Naive B cell (primary cell): ENCODE results near the gene PCDHGA5. TPM values are rescaled to one million over a fixed set of nuclear protein-coding genes. Genes with fewer than 3 reads are reported as not detected.
"Not testable (repeated sequence)": the region's sequence is repeated elsewhere in the genome, so short reads cannot be mapped to it uniquely, and the experiment has no call there.

Source experiments
- ATAC-seq, 2 donors: fragments of 150-1000 bp; cut with Tn5 transposase; 2 replicates each; pipeline ENCODE4 v1.10.0; 2021; ENCODE audit warnings: low read depth in 2 of 2, mild to moderate bottlenecking in 2 of 2, moderate library complexity in 2 of 2
- DNase-seq: peaks from one replicate; pipeline ENCODE4 v3.0.0; 2022
- H3K27ac Mint-ChIP-seq, 6 donors: one replicate each; pipeline ENCODE4 v1.8.0; 2020 to 2022; ENCODE audit warnings: mild to moderate bottlenecking in 6 of 6, mixed read lengths in 6 of 6, moderate library complexity in 5 of 6, inconsistent platforms in 2 of 6
- H3K27me3 Mint-ChIP-seq, 3 donors: one replicate each; pipeline ENCODE4 v1.8.0; 2021 to 2022; ENCODE audit warnings: mixed read lengths in 3 of 3, mild to moderate bottlenecking in 1 of 3
- H3K36me3 Mint-ChIP-seq, 2 donors: one replicate each; pipeline ENCODE4 v1.8.0; 2020 to 2022; ENCODE audit warnings: mixed read lengths in 2 of 2, inconsistent platforms in 1 of 2, mild to moderate bottlenecking in 1 of 2
- H3K4me1 Mint-ChIP-seq, 3 donors: one replicate each; pipeline ENCODE4 v1.8.0; 2020 to 2022; ENCODE audit warnings: mixed read lengths in 3 of 3, inconsistent platforms in 1 of 3, mild to moderate bottlenecking in 1 of 3, moderate library complexity in 1 of 3
- H3K4me3 Mint-ChIP-seq, 8 donors: one replicate each; pipeline ENCODE4 v1.8.0; 2020 to 2022; ENCODE audit warnings: mild to moderate bottlenecking in 8 of 8, mixed read lengths in 8 of 8, moderate library complexity in 8 of 8, inconsistent platforms in 2 of 8
- H3K9me3 Mint-ChIP-seq, 7 donors: one replicate each; pipeline ENCODE4 v1.8.0; 2020 to 2022; ENCODE audit warnings: mixed read lengths in 7 of 7, mild to moderate bottlenecking in 5 of 7, inconsistent platforms in 2 of 7, moderate library complexity in 1 of 7
- polyA plus RNA-seq, 6 donors: library from polyadenylated mRNA; unstranded; fragments of 300-500 nt; fragmentation: Illumina TruSeq; gene quantifications; one replicate each; pipeline ENCODE4 v1.2.3, GENCODE V29; 2021; ENCODE audit warnings: low read depth in 6 of 6

Gene PCDHGA5
- polyA plus RNA-seq, 6 donors from 2014 or later = 0.10 TPM; not detected in 5

DNA sequence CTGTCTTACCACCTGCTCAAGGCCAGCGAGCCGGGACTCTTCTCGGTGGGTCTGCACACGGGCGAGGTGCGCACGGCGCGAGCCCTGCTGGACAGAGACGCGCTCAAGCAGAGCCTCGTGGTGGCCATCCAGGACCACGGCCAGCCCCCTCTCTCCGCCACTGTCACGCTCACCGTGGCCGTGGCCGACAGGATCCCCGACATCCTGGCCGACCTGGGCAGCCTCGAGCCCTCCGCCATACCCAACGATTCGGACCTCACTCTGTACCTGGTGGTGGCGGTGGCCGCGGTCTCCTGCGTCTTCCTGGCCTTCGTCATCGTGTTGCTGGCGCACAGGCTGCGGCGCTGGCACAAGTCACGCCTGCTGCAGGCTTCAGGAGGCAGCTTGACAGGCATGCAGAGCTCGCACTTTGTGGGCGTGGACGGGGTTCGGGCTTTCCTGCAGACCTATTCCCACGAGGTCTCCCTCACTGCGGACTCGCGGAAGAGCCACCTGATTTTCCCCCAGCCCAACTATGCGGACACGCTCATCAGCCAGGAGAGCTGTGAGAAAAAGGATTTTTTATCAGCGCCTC, 23.1 kb upstream of the PCDHGA5 start:
- DNase-seq, H3K27ac Mint-ChIP-seq, H3K4me1 Mint-ChIP-seq, H3K4me3 Mint-ChIP-seq, ATAC-seq: not testable (repeated sequence)
- Mint-ChIP-seq H3K9me3 (peaks cover 20 to 89% (median 65%) of the 10 kb centered on the region in 7 donors), H3K36me3 (peaks cover 15 to 28% of the 10 kb centered on the region in 2 donors), H3K27me3 (peaks cover 67 to 89% (median 87%) of the 10 kb centered on the region in 3 donors)

DNA sequence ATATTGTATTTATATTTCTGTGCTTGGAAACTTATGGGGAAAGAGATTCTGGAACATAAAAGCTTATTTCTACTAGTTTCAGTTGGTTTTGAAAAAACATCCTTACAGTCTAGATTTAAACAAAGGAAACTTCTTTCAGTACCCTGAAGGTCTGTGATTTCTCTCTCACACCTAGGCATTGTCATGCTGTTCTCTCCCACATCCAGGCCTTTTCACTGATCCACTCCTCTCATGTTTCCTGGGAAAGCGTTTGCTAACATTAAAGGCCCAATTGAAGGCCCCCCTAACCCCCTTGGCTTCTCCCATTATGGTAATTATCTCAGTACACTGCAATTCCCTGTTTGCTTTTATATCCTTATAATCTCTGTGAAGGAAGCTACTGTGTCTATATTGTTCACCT, 21.2 kb upstream of the PCDHGA5 start:
- Mint-ChIP-seq H3K27me3 (peaks cover 58 to 87% (median 84%) of the 10 kb centered on the region in 3 donors), H3K9me3 (peaks cover 23 to 84% (median 54%) of the 10 kb centered on the region in 7 donors), H3K4me3 (no peak overlapping the region), H3K36me3 (peaks cover 14 to 38% of the 10 kb centered on the region in 2 donors), H3K4me1 (peaks cover 0 to 4% (median 0%) of the 10 kb centered on the region in 3 donors), H3K27ac (no peak overlapping the region)
- ATAC-seq (no peak), DNase-seq (no peak)

DNA sequence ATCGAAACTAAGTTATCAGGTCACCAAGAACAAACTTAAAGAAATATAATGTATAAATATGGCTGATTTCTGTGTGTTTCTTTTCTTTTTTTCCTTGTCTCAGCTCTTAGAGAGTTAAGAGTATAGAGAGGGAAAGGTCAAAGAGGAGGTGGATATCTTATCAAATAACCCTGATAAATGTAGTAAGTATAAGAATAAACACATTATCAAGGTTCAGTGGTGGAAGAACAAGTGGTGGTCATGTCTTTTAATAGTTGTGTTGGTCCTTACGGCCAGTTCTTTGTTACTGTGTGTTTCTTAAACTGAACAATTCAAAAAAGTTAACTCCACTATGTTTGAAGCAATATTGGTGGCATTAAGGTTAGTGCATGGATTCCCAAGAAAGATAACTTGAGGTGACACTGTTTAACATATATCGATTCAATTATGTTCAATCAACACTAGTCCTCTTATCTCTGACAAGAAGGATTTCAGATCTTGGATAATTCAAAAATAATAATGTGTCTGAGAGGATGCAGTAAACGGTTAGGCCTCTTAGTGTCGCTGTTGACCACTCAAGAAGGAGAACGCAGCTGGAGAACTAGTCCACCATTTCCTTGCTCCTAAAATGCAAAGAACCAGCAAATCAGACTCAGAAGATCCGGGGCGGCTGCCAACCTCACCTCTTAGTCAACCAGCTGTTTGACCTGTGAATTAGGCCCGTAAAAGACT, 20.6 kb upstream of the PCDHGA5 start, which contains the start of gene PCDHGA3:
TSS of gene PCDHGA3 (plus strand) at position 588 of the 711 bp plus-strand sequence. CDS start 205 bp downstream, outside the sequence.
- Mint-ChIP-seq H3K27me3 (peaks cover 57 to 84% (median 84%) of the 10 kb centered on the region in 3 donors), H3K27ac (peak within 1 kb of the TSS in 1 of 6 donors; percentile 59), H3K4me1 (peaks cover 0 to 4% (median 0%) of the 10 kb centered on the region in 3 donors), H3K4me3 (peak within 1 kb of the TSS in 5 of 8 donors; percentile 22 to 56 (median 37)), H3K9me3 (peaks cover 19 to 84% (median 48%) of the 10 kb centered on the region in 7 donors), H3K36me3 (peaks cover 8 to 33% of the 10 kb centered on the region in 2 donors)
- ATAC-seq = no peak
- DNase-seq = no peak

DNA sequence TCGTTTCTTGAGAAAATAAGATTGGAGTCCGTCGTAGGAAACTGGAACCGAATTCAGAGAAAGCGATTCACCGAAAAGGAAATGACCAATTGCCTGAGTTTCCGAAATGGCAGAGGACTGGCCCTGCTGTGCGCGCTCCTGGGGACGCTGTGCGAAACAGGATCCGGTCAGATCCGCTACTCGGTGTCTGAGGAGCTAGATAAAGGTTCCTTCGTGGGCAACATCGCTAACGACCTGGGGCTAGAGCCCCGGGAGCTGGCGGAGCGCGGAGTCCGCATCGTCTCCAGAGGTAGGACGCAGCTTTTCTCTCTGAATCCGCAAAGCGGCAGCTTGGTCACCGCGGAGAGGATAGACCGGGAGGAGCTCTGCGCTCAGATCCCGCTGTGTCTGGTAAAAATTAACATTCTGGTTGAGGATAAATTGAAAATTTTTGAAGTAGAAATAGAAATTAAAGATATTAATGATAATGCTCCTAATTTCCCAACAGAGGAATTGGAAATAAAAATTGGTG, 20.0 kb upstream of the PCDHGA5 start:
- Mint-ChIP-seq H3K9me3 (peaks cover 19 to 84% (median 47%) of the 10 kb centered on the region in 7 donors), H3K27ac (no peak overlapping the region), H3K4me1 (peaks cover 0 to 4% (median 0%) of the 10 kb centered on the region in 3 donors), H3K36me3 (peaks cover 5 to 27% of the 10 kb centered on the region in 2 donors), H3K27me3 (peaks cover 58 to 84% (median 84%) of the 10 kb centered on the region in 3 donors), H3K4me3 (peak overlapping the region in 5 of 8 donors; percentile 22 to 56 (median 37))
- DNase-seq (no peak), ATAC-seq (no peak)

DNA sequence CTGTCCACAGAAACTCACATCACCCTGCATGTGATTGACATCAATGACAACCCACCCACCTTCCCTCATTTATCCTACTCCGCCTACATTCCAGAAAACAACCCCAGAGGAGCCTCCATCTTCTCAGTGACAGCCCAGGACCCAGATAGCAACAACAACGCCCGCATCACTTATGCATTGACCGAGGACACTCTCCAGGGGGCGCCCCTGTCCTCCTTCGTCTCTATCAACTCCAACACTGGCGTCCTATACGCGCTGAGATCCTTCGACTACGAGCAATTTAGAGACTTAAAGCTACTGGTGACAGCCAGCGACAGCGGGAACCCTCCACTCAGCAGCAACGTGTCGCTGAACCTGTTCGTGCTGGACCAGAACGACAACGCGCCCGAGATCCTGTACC, 18.6 kb upstream of the PCDHGA5 start:
- peaks cover 8 to 27% of the 10 kb centered on the region in 2 donors for H3K36me3 Mint-ChIP-seq
- peaks cover 20 to 84% (median 47%) of the 10 kb centered on the region in 7 donors for H3K9me3 Mint-ChIP-seq
- ATAC-seq = no peak
- peaks cover 0 to 6% (median 4%) of the 10 kb centered on the region in 3 donors for H3K4me1 Mint-ChIP-seq
- no peak for DNase-seq
- peaks cover 60 to 89% (median 82%) of the 10 kb centered on the region in 3 donors for H3K27me3 Mint-ChIP-seq
- H3K27ac Mint-ChIP-seq = no peak overlapping the region
- peak overlapping the region in 1 of 8 donors; percentile 44 for H3K4me3 Mint-ChIP-seq

DNA sequence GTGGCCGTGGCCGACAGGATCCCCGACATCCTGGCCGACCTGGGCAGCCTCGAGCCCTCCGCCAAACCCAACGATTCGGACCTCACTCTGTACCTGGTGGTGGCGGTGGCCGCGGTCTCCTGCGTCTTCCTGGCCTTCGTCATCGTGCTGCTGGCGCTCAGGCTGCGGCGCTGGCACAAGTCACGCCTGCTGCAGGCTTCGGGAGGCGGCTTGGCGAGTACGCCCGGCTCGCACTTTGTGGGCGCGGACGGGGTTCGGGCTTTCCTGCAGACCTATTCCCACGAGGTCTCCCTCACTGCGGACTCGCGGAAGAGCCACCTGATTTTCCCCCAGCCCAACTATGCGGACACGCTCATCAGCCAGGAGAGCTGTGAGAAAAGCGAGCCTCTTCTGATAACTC, 17.9 kb upstream of the PCDHGA5 start:
- Mint-ChIP-seq H3K27me3 (peaks cover 66 to 90% (median 82%) of the 10 kb centered on the region in 3 donors), H3K27ac (peak overlapping the region in 1 of 6 donors; percentile 62), H3K36me3 (peaks cover 11 to 27% of the 10 kb centered on the region in 2 donors), H3K9me3 (peaks cover 19 to 87% (median 43%) of the 10 kb centered on the region in 7 donors)
- ATAC-seq, DNase-seq, H3K4me3 Mint-ChIP-seq, H3K4me1 Mint-ChIP-seq: not testable (repeated sequence)

DNA sequence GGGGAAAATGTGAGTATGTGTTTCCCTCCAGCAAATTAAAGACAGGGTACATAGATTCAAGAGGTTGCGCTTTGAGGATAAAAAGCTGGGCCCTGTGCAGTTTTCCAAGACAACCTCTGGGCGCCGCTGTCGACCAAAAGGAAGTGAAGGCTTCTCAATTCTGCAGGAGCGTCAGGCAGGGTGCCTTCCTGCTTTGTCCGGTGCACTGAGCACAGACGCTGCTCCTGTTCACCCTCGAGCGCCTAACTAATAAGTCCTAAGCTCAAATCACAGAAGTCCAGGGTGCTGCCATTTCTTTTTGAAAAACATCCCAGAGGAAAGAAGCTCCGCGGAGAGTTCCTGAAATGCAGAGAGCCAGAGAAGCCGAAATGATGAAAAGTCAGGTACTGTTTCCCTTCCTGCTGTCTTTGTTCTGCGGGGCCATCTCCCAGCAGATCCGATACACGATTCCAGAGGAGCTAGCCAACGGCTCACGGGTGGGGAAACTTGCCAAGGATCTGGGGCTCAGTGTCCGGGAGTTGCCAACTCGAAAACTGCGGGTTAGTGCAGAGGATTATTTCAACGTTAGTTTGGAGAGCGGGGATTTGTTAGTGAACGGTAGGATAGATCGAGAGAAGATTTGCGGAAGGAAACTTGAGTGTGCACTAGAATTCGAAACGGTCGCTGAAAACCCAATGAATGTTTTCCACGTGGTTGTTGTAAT, 13.9 kb upstream of the PCDHGA5 start, which contains the start of gene PCDHGB1:
TSS of gene PCDHGB1 (plus strand) at position 183 of the 703 bp plus-strand sequence. CDS start at position 345, 162 bp downstream.
- ATAC-seq (peak in 1 of 2 donors; percentile 28), DNase-seq (no peak)
- Mint-ChIP-seq H3K27ac (peak within 1 kb of the TSS in 2 of 6 donors; percentile 90 to 94), H3K36me3 (peaks cover 10 to 37% of the 10 kb centered on the region in 2 donors), H3K4me1 (peaks cover 0 to 6% (median 0%) of the 10 kb centered on the region in 3 donors), H3K4me3 (peak within 1 kb of the TSS in 5 of 8 donors; percentile 7 to 75 (median 65)), H3K9me3 (peaks cover 18 to 79% (median 36%) of the 10 kb centered on the region in 7 donors), H3K27me3 (peaks cover 55 to 87% (median 73%) of the 10 kb centered on the region in 3 donors)

DNA sequence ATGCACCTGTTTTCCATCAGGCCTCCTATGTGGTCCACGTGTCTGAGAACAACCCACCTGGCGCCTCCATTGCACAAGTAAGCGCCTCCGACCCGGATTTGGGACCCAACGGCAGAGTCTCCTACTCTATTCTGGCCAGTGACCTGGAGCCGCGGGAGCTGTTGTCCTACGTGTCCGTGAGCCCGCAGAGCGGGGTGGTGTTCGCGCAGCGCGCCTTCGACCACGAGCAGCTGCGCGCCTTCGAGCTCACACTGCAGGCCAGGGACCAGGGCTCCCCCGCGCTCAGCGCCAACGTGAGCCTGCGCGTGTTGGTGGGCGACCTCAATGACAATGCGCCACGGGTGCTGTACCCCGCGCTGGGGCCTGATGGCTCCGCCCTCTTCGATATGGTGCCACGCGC, 12.4 kb upstream of the PCDHGA5 start:
- peaks cover 16 to 83% (median 38%) of the 10 kb centered on the region in 7 donors for H3K9me3 Mint-ChIP-seq
- no peak overlapping the region for H3K27ac Mint-ChIP-seq
- ATAC-seq (no peak), DNase-seq (no peak)
- H3K36me3 Mint-ChIP-seq = peaks cover 5 to 39% of the 10 kb centered on the region in 2 donors
- H3K4me1 Mint-ChIP-seq = peaks cover 0 to 6% (median 0%) of the 10 kb centered on the region in 3 donors
- H3K4me3 Mint-ChIP-seq = no peak overlapping the region
- peaks cover 57 to 87% (median 79%) of the 10 kb centered on the region in 3 donors for H3K27me3 Mint-ChIP-seq

DNA sequence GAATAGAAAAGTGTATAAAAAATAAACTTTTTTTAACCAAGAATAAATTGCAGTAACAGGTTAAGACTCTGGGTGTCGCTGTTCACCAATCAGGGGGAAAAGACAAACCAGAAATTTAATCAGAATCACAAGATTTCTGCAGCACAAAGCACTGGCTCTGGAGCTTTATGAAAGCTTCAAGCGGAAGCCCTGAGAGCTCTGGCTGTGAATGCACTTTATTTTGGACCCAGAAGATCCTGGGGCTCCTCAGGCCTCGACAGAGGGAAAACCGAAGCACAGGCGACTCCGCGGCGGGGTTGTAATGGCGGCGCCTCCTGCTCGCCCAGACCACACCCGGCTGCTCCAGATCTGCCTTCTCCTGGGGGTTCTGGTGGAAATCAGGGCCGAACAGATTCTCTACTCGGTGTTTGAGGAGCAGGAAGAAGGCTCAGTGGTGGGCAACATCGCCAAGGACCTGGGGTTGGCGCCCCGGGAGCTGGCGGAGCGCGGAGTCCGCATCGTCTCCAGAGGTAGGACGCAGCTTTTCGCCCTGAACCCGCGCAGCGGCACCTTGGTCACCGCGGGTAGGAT, 9.0 kb upstream of the PCDHGA5 start, which contains the start of gene PCDHGA4:
TSS of gene PCDHGA4 (plus strand) at position 122 of the 570 bp plus-strand sequence. CDS start at position 209, 87 bp downstream.
- H3K9me3 Mint-ChIP-seq = peaks cover 19 to 70% (median 41%) of the 10 kb centered on the region in 7 donors
- peaks cover 60 to 90% (median 78%) of the 10 kb centered on the region in 3 donors for H3K27me3 Mint-ChIP-seq
- peaks cover 9 to 49% of the 10 kb centered on the region in 2 donors for H3K36me3 Mint-ChIP-seq
- H3K4me1 Mint-ChIP-seq = peaks cover 0 to 3% (median 3%) of the 10 kb centered on the region in 3 donors
- H3K4me3 Mint-ChIP-seq = peak within 1 kb of the TSS in 5 of 8 donors; percentile 12 to 81 (median 28)
- ATAC-seq (no peak), DNase-seq (no peak)
- no peak within 1 kb of the TSS for H3K27ac Mint-ChIP-seq

DNA sequence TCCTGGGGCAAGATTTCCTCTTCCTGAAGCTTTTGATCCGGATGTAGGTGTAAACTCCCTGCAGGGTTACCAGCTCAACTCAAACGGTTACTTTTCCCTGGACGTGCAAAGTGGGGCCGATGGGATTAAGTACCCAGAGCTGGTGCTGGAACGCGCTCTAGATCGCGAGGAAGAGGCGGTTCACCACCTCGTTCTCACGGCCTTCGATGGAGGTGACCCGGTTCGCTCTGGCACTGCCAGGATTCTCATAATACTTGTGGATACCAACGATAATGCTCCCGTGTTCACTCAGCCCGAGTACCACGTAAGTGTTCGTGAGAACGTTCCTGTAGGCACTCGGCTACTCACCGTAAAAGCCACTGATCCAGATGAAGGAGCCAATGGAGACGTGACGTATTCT, 8.3 kb upstream of the PCDHGA5 start:
- peaks cover 20 to 70% (median 44%) of the 10 kb centered on the region in 7 donors for H3K9me3 Mint-ChIP-seq
- peak overlapping the region in 1 of 8 donors; percentile 12 for H3K4me3 Mint-ChIP-seq
- H3K27ac Mint-ChIP-seq = no peak overlapping the region
- peaks cover 11 to 49% of the 10 kb centered on the region in 2 donors for H3K36me3 Mint-ChIP-seq
- DNase-seq (no peak), ATAC-seq (no peak)
- peaks cover 0 to 4% (median 0%) of the 10 kb centered on the region in 3 donors for H3K4me1 Mint-ChIP-seq
- peaks cover 60 to 90% (median 78%) of the 10 kb centered on the region in 3 donors for H3K27me3 Mint-ChIP-seq

DNA sequence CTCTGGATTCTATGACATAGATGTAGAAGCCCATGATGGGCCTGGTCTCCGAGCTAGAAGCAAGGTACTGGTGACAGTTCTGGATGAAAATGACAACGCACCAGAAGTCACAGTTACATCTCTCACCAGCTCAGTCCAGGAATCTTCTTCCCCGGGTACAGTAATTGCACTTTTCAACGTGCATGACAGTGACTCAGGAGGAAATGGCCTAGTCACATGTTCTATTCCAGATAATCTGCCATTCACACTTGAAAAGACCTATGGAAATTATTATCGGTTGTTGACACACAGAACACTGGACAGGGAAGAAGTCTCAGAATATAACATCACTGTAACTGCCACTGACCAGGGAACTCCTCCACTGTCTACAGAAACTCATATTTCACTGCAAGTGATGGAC, 7.8 kb upstream of the PCDHGA5 start:
- H3K36me3 Mint-ChIP-seq = peaks cover 16 to 53% of the 10 kb centered on the region in 2 donors
- peaks cover 60 to 90% (median 78%) of the 10 kb centered on the region in 3 donors for H3K27me3 Mint-ChIP-seq
- DNase-seq = no peak
- peaks cover 0 to 4% (median 0%) of the 10 kb centered on the region in 3 donors for H3K4me1 Mint-ChIP-seq
- peak overlapping the region in 1 of 8 donors; percentile 18 for H3K4me3 Mint-ChIP-seq
- H3K27ac Mint-ChIP-seq = no peak overlapping the region
- no peak for ATAC-seq
- H3K9me3 Mint-ChIP-seq = peaks cover 20 to 71% (median 48%) of the 10 kb centered on the region in 7 donors

DNA sequence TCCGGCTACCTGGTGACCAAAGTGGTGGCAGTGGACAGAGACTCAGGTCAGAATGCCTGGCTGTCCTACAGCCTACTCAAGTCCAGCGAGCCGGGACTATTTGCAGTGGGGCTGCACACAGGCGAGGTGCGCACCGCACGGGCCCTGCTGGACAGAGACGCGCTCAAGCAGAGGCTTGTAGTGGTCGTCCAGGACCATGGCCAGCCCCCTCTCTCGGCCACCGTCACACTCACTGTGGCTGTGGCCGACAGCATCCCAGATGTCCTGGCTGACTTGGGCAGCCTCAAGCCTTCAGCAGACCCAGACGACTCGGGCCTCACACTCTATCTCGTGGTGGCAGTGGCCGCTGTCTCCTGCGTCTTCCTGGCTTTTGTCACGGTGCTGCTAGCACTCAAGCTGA, 7.0 kb upstream of the PCDHGA5 start:
- DNase-seq (no peak), ATAC-seq (no peak)
- no peak overlapping the region for H3K27ac Mint-ChIP-seq
- H3K9me3 Mint-ChIP-seq = peaks cover 20 to 75% (median 51%) of the 10 kb centered on the region in 7 donors
- H3K36me3 Mint-ChIP-seq = peaks cover 17 to 54% of the 10 kb centered on the region in 2 donors
- H3K27me3 Mint-ChIP-seq = peaks cover 63 to 92% (median 81%) of the 10 kb centered on the region in 3 donors
- H3K4me1 Mint-ChIP-seq = peaks cover 0 to 4% (median 0%) of the 10 kb centered on the region in 3 donors
- H3K4me3 Mint-ChIP-seq = no peak overlapping the region
